TTC549 (cell line): ENCODE measurements around the gene CNTROB.
"Not testable (repeated sequence)": the region's sequence is repeated elsewhere in the genome, so short reads cannot be mapped to it uniquely, and the experiment has no call there.

Experiments
- FAIRE-seq: peaks from 2 replicates; lab custom pipeline; 2012; peaks lifted over from hg19 to GRCh38; lab: Jason Lieb, UNC

Gene CNTROB

DNA sequence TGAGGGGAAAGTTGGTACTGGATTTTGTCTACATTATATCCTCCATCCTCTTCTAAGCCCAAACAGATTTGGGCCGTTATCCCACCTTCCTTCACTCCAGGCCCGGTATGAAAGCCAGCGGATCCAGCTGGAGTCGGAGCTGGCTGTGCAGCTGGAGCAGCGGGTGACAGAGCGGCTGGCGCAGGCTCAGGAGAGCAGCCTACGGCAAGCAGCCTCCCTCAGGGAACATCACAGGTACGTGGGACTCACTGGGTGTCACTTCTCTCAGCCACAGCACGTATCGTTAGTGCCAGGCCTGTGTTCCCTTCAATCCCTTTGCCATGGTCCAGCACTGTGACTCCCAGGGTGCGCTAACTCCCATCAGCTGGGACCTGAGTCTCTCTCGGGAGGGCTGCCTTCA lies 11.3 kb downstream of the CNTROB start:
- no peak for FAIRE-seq

DNA sequence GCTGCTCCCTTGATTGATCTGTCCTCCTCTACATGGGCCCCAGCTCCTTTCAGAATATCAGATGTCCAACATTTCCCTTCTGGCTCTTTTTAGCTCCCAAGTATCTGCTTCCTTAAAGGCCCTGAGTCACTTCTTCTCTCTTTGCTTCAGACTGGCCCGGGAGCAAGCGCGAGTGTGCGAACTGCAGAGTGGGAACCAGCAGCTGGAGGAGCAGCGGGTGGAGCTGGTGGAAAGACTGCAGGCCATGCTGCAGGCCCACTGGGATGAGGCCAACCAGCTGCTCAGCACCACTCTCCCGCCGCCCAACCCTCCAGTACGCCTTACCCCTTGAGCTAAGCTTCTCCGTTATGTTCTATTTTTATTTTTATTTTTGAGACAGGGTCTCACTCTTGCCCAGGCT lies 12.3 kb downstream of the CNTROB start:
- no peak for FAIRE-seq

DNA sequence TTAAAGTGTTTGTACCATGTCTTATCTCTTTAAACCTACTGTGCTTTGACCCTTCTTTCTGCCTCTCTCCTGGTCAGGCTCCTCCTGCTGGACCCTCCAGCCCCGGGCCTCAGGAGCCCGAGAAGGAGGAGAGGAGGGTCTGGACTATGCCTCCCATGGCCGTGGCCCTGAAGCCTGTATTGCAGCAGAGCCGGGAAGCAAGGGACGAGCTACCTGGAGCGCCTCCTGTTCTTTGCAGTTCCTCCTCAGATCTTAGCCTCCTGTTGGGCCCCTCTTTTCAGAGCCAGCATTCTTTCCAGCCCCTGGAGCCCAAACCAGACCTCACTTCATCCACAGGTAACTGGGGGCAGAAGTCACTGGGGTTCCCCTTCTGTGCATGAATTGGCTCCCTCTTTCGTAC lies 13.6 kb downstream of the CNTROB start:
- FAIRE-seq: no peak

DNA sequence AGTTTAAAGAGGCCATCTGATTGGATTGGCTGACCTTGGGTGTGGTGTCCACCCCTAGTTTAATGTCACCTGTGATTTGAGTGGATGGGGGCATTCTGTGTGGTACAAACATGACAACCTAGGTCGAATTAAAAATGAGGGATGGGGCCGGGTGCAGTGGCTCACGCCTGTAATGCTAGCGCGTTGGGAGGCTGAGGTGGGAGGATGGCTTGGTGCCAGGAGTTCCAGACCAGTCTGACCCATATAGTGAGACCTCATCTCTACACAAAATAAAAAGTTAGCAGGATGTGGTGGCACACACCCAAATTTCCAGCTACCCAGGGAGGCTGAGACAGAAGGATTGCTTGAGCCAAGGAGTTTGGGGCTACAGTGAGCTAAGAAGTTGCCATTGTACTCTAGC lies 14.4 kb downstream of the CNTROB start:
- no peak for FAIRE-seq

DNA sequence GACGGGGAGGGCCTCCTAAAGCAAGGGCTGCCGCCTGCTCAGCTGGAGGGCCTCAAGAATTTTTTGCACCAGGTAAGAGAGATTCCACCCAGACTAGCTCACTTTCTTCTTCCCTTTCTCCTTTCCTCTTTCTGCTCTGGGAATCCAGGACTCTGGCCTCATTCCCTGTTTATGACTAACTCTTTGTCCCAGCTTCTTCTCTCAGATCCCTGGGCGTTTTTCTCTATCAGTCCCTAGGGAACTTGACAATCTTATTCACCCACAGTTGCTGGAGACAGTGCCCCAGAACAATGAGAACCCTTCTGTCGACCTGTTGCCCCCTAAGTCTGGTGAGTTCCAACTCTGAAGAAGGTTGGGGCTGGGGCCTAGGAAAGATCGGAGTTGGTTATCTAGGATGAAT lies 15.6 kb downstream of the CNTROB start:
- no peak for FAIRE-seq

DNA sequence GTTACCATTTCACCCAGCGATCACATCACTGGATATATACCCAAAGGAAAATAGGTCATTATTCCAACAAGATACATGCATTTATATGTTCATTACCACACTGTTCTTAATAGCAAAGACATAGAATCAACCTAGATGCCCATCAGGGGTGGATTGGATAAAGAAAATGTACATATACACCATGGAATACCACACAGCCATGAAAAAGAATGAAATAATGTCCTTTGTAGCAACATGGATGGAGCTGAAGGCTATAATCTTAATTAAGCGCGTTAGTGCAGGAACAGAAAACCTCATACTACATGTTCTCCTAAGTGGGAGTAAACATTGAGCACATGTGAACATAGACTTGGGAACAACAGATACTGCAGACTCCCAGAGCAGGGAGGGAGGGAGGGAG lies 18.6 kb downstream of the CNTROB start:
- no peak for FAIRE-seq

DNA sequence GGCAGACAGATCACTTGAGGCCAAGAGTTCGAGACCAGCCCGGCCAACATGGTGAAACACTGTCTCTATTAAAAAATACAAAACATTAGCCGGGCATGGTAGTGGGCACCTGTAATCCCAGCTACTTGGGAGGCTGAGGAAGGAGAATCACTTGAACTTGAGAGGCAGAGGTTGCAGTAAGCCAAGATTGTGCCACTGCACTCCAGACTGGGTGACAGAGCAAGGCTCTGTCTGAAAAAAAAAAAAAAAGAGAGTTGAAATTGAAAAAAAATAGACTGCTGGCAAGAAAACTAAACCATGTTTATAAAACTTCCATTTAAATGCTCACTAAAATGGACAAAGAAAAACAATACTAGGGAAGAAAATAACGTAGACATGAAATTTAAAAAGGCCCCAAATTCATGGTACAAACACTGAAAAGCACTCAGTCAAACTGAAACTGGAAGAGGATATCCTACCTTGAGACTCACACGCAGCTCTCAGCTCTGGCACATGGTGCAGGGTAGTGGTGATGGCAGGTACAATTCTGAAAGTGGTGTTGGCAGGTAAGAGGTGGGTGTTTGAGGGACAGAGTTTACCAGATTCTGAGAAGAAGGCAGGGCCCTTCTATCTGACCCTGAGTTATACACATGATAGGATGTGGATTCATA lies 19.3 kb downstream of the CNTROB start:
- no peak for FAIRE-seq

DNA sequence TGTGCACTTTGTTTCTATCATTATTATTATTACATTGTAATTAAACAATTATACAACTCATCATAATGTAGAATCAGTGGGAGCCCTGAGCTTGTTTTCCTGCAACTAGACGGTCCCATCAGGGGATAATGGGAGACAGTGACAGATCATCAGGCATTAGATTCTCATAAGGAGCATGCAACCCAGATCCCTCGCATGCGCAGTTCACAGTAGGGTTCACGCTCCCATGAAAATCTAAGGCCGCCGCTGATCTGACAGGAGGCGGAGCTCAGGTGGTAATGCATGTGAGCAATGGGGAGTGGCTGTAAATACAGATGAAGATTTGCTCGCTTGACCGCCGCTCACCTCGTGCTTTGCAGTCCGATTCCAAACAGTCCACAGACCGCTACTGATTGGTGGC lies 21.3 kb downstream of the CNTROB start:
- FAIRE-seq: not testable (repeated sequence)

DNA sequence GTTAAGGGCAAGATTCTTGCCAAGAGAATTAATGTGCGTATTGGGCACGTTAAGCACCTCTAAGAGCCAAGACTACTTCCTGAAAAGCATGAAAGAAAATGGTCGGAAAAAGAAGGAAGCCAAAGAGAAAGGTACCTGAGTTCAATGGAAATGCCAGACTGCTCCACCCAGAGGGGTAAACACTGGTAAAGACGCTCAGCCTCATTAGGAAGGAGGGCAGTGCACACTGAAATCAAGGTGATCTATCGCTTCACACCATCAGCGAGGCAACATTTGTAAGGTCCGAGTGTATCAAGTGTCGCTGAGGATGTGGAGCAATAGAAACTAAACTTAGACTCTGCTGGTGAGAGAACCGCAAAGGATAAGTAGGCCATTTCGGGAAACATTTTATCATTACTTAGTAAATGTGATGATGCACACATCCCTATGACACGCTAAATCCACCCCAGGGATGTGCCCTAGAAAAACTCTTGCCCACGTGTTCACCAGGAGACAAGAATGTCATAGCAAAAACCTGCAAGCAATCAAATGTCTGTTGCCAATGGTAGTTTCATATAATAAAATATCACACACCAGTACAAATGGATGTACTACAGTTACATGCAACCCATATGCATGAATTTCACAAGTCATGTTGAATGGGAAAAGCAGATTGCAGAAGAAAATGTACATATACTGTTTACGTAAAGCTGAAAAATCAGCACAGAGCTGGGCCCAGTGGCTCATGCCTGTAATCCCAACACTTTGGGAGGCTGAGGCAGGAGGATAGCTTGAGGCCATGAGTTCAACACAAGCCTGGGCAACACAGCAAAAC lies 23.6 kb downstream of the CNTROB start:
- FAIRE-seq: no peak

DNA sequence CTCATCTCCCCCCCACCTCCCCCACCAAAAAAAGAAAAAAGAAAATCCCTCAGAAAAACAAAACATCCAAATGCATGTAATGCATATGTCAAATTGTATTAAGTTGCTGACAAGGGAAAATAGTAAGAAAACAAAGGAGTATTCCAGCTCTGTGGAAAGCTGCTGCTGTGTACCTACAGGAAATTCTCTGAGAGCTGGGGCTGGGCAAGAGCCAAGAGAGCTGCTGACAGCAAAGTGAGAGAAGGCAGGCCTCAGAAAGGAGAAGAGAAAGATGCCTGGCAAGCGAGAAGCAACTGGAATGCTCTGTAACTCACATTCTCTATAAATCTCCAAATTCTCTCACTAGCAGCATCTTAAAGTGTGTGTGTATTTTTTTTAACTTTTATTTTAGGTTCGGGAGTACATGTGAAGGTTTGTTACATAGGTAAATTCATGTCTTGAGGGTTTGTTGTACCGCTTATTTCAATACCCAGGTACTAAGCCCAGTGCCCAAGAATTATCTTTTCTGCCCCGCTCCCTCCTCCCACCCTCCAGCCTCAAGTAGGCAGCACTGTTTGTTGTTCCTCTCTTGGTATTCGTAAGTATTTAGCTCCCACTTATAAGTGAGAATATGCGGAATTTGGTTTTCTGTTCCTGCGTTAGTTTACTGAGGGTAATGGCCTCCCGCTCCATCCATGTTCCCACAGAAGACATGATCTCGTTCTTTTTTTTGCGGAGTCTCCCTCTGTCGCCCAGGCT lies 24.4 kb downstream of the CNTROB start:
- no peak for FAIRE-seq

DNA sequence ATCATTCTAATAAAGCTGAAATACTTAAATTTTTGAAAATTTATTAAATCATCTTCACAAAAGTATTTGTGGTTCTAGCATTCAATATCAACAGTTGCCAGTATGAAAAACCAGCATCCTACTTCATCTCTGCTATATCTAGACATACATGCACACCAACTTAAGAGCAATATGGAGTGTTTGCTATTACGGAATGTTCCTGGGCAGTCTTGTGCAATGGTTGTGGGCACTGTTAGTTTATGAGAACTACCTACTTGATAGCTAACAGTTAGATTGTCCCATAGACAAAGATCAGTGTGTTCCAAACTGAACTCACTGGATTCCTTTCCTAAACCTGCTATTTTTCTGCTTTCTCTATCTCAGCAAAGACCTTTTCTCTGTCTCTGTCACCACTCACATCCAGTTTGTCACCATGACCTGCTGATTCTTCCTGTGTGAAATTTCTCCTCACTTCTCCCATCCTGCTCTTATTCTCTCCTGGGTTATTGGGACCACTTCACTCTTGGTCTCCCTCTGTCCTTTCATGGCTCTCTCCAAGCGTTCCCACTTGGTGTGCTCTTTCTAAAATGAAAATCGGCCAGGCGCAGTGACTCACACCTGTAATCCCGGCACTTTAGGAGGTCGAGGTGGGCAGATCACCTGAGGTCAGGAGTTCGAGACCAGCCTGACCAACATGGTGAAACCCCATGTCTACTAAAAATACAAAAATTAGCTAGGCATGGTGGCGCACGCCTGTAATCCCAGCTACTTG lies 27.7 kb downstream of the CNTROB start:
- no peak for FAIRE-seq

DNA sequence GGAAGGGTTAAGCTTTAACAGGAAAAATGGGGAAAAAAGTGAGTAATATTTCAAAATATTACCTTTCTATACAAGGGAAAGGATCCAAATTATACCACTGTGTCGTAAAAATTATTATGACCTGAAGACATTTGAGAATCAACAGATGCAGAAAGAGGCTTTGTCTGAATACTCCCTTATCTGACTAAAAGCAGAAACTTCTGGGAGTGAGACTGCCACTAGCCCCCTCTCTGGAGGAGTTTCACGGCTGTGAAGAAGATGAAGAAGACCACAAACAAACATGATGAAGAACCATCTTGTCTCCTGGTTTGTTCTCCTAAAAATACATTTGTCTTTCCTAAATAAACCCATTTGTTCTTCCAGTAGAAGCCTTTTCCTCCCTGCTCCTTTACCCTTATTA lies 29.4 kb downstream of the CNTROB start:
- no peak for FAIRE-seq

DNA sequence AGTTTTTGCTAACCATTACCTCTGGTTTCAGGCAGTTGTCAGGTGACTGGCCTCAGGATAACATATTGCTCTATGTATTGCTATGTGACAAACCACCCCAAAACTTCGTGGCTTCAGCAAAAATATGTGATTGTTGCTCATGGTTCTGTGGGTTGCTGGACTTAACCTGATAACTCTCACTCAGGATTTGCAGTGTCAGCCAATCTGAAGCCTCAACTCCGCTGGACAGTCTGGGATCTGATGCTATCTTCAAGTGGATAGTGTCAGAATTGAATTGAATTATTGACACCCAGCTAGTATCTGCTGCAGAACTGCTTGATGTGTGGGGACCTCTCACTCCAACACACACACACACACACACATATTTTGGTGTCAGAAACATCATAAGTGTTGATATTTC lies 35.7 kb downstream of the CNTROB start:
- no peak for FAIRE-seq

DNA sequence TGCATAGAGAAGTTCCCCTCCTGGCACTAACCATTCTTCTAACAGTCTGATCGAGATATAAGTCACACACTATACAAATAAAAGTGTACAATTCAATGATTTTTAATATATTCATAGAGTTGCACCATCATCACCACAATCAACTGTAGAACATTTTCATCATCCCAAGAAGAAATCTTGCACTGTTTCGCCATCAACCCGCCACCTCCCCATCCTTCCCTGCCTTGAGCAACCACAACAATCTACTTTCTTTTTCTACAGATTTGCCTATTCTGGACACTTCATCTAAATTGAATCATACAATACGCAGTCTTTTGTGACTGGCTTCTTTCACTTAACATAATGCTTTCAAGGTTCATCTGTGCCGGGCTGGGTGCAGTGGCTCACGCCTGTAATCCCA lies 37.4 kb downstream of the CNTROB start:
- FAIRE-seq: no peak

DNA sequence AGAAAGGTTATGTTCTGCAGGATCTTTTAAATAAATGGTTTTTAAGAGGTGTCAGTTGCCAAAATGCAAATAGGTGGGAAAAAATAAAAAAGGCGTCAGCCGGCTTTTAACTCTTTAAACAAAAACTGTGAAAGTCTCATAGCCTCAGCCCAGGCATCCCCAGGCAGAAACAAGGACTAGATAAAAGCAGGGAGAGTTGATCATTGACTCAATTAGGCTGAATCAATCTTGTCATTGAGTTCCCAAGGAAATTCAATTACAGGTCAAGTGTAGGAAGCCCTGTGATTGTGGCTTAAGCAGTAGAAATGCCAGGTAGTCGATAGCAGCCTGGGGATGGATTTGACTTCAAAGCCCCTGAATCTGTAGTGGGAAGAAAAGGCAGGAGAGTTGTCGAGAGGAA lies 39.6 kb downstream of the CNTROB start:
- no peak for FAIRE-seq

DNA sequence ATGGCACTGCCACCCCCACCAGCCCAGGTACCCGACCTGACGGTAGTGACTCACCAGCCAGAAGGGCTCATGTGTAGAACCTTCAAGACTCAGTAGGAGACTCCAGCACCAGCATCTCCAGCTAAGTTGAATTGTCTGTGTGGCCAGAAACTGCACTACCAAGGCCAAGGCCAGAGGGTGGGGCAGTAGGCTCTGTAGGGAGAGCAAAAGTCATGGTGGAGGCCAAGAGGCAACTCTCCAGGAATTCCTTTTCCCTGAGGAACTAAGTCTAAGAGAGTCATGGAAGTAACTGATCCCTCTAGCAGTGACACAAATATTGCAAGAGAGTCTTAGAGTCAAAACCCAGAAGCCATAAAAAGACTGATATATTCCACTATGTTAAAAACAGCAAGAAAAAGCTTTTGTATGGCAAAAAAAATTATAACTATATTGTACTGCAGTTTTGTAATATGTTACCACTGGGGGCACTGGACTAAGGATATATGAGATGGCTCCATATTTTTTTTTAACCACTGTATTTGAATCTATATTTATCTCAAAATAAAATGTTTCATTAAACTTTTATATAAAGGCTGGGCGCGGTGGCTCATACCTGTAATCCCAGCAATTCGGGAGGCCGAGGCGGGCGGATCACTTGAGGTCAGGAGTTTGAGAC lies 40.3 kb downstream of the CNTROB start:
- no peak for FAIRE-seq

DNA sequence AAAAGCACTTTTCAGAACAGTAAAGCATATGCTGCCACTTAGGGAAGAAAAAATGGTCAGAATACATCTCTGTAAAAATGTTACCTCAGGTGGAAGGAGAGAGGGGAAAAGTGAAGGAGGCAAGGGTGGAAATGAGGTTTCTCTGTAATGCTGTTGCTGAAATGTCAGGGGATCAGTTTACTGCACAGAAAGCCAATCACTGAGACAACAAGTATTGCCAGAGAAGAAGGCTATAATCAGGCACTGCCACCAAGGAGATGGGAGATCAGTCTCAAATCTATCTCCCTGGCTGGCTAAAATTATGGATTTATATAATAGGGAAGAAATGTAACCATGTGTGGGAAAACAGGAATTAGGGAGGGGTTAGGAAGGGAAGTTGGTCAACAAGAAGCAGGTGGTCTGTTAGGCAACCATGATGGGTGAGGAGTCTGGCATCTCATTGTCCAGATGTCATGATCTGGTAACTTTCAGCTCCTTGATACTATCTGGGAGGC lies 42.7 kb downstream of the CNTROB start:
- no peak for FAIRE-seq

DNA sequence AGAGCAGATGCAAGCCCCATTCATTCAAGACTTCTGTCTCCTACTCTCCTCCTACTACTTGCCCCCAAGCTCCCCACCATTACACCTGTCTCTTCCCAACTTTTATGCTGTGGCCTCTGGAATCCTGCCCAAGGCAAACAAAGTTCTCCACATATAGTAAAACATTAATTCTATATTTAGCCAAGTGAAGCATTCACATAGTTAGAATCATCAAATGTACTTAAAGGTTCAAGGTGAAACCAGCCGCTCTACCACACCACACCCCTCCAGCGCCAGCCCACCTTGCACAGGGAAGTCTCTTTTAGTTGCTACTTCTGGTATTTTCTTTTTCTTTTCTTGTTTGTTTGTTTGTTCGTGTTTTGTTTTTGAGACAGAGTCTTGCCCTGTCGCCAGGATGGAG lies 45.0 kb downstream of the CNTROB start:
- no peak for FAIRE-seq

DNA sequence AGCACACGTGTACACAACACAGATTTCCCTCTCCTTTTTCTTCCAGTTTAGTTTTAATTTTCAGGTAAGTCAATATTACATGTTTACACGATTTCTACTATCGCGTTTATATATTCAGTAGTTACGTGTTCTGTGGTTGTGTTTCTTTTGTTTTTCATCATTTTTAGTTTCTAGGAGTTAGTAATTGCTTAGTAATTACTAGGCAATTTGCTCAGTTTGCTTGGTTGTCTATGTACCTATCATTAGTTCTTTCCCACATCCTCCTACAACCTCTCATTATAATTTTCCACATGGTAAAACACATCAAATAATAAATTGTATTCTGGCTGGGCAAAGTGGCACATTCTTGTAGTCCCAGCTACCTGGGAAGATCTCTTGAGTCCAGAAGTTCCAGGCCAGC lies 45.8 kb downstream of the CNTROB start:
- no peak for FAIRE-seq

DNA sequence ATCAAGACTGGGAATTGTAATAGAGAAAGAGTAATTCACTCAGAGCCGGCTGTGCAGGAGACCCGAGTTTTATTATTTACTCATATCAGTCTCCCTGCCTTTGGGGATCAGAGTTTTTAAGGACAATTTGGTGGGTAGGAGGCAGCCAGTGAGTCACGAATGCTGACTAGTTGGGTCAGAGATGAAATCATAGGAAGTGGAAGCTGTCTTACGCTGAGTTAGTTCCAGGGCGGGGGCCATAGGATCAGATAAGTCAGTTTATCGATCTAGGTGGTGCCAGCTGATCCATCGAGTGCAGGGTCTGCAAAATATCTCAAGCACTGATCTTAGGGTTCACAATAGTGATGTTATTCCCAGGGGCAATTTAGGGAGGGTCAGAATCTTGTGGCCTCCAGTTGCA lies 50.2 kb downstream of the CNTROB start:
- no peak for FAIRE-seq

DNA sequence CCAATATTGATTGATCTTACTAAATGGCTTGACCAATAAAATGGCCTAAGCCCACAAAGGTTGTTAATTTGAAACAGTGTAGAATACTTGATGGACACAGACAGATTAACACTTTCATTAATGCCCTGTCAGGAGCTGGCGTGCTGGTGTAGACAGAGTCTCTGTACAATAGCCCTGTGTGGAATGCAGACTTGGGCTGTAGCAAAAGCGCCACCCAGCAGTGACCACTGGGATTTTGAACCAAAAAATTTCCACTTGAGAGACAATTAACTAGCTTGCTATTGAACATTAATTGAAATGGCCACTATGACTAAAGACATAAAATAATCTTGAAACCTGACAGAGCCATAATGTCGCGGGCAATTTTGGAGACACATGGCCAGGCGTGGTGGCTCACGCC lies 50.7 kb downstream of the CNTROB start:
- FAIRE-seq: no peak

DNA sequence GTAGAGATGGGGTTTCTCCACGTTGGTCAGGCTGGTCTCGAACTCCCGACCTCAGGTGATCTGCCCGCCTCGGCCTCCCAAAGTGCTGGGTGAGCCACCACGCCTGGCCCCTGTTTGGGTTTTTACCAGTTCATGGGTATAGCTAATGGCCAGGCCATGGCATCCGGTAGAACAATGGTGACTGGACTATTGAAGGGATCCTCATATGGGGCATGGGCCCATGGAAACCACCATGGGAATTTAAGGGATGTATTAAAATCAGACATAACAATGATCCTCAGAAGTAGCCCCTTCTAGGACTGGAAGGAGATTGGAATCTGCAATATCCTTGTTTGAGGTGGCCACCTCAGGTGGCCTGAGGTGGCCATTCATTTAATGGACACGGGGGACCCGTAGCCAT lies 52.9 kb downstream of the CNTROB start:
- FAIRE-seq: no peak
